Head of caudate nucleus (tissue), 42 donors: Measurements from ENCODE around the gene HELZ2.

ENCODE experiments used
- DNase-seq, 42 donors: peaks; one replicate each; pipeline versions ENCODE4 v3.0.0 to v3.0.0-alpha.2; 2020 to 2021; ENCODE audit warnings: mixed read lengths in 7 of 42
- intact Hi-C: fragments of 100-400 bp; cut with DNase I; formaldehyde crosslinking; loops from one replicate; pipeline ENCODE4 v1.15.0; 2022

Gene HELZ2

DNA sequence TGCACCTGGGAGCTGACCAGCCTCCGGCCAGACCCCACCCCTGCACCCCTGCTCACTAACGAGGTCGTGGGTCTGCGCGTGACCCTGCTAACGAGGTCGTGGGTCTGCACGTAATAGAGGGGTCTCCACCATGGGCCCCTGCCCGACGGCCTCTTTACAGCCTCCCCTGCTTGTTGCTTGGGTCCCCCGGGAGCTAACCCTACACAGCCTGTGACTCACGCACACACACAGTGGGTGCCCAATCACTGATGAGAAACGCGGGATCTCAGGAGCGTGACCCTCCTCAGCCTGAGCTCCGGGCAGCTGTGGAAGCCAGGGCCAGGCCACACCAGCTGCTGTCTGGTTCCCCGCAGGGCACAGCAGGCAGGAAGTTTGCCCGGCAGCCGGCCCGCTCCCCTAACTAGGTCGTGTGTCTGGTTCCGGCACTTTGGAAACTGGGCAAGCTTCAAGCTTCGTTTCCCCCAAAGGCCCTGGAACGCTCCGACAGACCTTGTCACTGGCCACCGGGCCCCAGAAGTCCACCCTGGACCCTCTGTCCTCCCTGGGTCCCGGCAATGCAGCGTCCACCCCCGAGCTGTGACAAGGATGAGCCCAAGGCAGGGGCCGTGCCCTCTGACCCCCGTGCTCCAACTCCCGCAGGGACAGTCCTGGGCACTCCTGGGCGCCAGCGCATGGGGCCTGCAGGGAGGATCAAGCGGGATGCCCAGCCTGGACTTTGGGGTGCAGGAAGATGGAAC, 37.6 kb downstream of the HELZ2 start:
- DNase-seq = no peak
- intact Hi-C loops = loop anchor here (10.0 kb wide), 1 partner anchor 88 kb away; the partner anchor contains the start of gene GMEB2

- intact Hi-C loops = loop anchor here (10.0 kb wide), 1 partner anchor 90 kb away; the partner anchor contains the start of gene GMEB2
- DNase-seq = no peak
These were observed 39.0 kb downstream of the HELZ2 start for GRCh38 chr20:63534831-63535651.

DNA sequence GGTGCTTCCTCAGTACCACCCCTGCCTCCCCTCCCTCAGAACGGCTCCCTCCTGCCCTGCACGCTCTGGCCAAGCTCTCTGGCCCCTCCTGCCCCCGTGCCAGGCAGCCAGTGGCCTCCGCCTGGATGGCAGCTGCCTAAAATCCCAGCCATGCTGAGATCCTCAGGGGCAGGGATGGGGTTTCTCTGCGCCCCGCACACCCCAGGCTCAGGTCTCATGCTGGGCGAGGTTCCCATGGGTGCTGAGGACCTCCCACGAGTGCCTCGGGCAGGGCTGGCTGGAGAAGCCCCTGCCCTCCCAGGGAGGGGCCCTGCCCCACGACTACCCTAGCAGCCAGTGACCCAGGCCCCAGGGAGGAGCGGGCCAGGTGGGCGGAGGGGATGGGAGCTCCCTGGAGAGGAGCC, 39.6 kb downstream of the HELZ2 start:
- no peak for DNase-seq
- intact Hi-C loops = loop anchor here (10.0 kb wide), 1 partner anchor 90 kb away; the partner anchor contains the start of gene GMEB2

GRCh38 chr20:63533871-63534393, 40.1 kb downstream of the HELZ2 start:
- no peak for DNase-seq
- intact Hi-C loops = loop anchor here (10.0 kb wide), 1 partner anchor 91 kb away; the partner anchor contains the start of gene GMEB2

DNA sequence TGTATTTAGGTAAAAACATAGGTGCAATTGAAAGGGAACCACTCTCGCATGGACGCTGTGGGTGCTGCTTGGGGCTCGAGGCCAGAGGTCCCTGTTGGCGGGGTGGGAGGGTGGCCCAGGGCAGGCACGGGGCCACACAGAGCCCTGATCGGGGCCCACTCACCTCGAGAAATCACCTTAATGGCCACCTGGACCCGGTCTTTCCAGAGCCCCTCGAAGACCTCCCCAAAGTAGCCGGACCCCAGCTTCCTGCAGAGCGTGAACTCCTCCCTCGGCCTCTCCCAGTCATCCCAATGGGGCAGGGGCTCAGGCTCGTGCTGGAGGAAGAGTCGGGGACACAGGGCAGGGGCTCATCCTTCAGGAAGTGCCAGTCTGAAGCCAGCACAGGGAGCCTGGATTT, 40.7 kb downstream of the HELZ2 start:
- intact Hi-C loops = loop anchor here (10.0 kb wide), 1 partner anchor 91 kb away; the partner anchor contains the start of gene GMEB2
- DNase-seq = no peak

- intact Hi-C loops = loop anchor here (10.0 kb wide), 1 partner anchor 92 kb away; the partner anchor contains the start of gene GMEB2
- DNase-seq = no peak
These were observed 41.5 kb downstream of the HELZ2 start for GRCh38 chr20:63532449-63532971.

DNA sequence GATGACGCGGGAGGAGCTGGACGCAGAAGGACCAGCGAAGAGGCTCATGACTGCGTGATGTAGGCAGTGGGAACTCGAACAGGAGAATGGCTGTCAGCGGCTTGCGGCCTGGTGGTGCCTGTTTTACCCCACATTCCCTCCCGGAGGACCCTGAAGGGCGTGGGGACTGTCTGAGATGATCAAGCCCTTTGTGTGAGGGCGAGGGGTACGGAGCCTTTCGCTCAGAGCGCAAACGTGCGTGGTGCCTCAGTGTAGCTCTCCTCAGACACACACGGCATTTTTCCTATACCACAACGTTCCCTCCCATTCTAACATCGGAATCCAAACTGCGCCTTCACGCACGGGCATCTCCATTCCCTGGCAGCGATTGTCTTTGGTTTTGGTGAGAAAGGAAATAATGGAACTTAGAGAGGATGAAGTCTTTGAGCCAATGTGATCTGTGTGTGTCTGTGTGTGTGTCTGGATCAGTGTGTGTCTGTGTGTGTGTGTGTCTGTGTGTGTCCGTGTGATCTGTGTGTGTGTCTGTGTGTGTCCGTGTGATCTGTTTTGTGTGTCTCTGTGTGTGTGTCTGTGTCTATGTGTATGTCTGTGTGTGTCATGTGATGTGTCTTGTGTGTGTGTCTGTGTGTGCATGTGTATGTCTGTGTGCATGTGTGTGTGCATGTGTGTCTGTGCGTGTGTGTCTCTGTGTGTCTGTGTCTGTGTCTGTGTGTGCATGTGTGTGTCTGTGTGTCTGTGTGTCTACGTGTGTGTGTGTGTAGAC, 42.2 kb downstream of the HELZ2 start:
- no peak for DNase-seq
- intact Hi-C loops = loop anchor here (10.0 kb wide), 1 partner anchor 93 kb away; the partner anchor contains the start of gene GMEB2

- intact Hi-C loops = loop anchor here (10.0 kb wide), 1 partner anchor 94 kb away; the partner anchor contains the start of gene GMEB2
These were observed 43.3 kb downstream of the HELZ2 start for GRCh38 chr20:63530788-63531160.

GRCh38 chr20:63529861-63530787, 43.9 kb downstream of the HELZ2 start:
- intact Hi-C loops = loop anchor here (10.0 kb wide), 1 partner anchor 95 kb away; the partner anchor contains the start of gene GMEB2
- no peak for DNase-seq

More at GRCh38 chr20:63530788-63531160, 43.3 kb downstream of the HELZ2 start:
- DNase-seq = no peak

GRCh38 chr20:63529180-63529860, 44.7 kb downstream of the HELZ2 start:
- intact Hi-C loops = no loop called here
- no peak for DNase-seq

DNA sequence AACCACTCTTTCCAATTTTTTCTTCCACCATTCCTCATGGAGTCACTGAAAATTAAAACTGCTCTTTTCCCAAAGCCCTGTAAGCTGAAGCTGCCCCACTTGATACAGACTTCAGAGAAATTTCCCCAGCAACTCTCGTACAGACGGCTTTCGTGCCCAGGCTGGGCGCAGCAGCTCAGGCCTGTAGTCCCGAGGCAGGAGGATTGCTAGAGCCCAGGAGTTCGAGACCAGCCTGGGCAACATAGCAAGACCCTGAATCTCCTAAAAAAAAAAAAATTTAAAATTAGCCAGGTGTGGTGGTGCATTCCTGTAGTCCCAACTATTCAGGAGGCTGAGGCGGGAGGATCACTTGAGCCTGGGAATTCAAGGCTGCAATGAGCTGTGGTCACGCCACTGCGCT, 46.9 kb downstream of the HELZ2 start:
- no peak for DNase-seq
- intact Hi-C loops = no loop called here

DNA sequence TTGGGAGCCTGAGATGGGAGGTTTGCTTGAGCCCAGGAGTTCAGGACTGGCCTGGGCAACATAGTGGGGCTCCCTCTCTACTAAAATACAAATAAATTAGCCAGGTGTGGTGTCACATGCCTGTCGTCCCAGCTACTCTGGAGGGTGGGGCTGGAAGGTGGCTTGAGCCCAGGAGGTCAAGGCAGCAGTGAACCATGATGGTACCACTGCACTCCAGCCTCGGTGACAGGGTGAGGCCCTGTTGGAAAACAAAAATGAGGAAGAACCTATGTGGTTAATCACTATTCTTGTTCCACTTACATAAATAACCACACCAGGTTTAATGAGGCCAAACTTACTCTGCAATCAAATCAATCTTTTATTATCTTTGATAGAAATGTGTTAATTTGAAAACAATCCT, 48.1 kb downstream of the HELZ2 start:
- intact Hi-C loops = no loop called here
- no peak for DNase-seq

DNA sequence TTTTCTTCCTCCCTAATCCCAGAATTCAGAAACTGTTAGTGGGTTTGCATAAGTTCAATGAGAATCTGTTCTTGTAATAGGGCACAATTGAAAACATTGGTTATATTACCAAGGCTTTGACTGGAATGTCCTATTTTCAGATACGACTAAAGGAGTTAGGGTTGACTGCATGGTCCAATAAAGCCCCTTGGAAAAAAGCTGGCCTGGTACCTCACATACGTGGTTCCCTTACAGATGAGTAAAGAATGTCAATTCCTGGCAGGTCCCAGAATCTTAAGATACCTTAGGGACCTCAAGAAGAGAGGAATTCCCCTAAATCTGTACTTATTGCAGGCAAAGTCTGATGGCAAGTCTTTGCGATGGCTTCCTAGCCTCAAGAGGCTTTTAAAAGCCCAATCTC, 48.9 kb downstream of the HELZ2 start:
- DNase-seq = no peak
- intact Hi-C loops = no loop called here
